ENCODE results near the gene FBL. TPM values are rescaled to one million over a fixed set of nuclear protein-coding genes. Genes with fewer than 3 reads are reported as not detected.

Gene FBL
- total RNA-seq: 157 and 234 TPM in 2 replicates

GRCh38 chr19:39845933-39846677, at the start of gene FBL:
TSS of gene FBL (minus strand) at chr19:39846379. CDS start at chr19:39846300, 79 bp downstream.

GRCh38 chr19:39833464-39834286, 12.5 kb downstream of the FBL start, which contains the start of gene DYRK1B:
TSS of gene DYRK1B (minus strand) at chr19:39834162. CDS start at chr19:39831867, 2,295 bp downstream.

Other genes starting within 250 kb of the FBL start
- not detected in 2 replicates for gene LGALS13, start 243.9 kb downstream of the FBL start, total RNA-seq
- not detected in 2 replicates for gene LGALS16, start 190.5 kb downstream of the FBL start, total RNA-seq
- not detected in 2 replicates for gene LGALS14, start 141.9 kb downstream of the FBL start, total RNA-seq
- not detected in 2 replicates for gene CLC, start 108.3 kb downstream of the FBL start, total RNA-seq
- not detected in 2 replicates for gene LEUTX, start 67.5 kb downstream of the FBL start, total RNA-seq
- gene DYRK1B, start 12.2 kb downstream of the FBL start, total RNA-seq: 7.7 and 9.3 TPM in 2 replicates
- gene FCGBP, start 88.3 kb upstream of the FBL start, total RNA-seq: 0.14 and 0.65 TPM in 2 replicates
- 90.0 and 92.2 TPM in 2 replicates for gene PSMC4, start 124.8 kb upstream of the FBL start, total RNA-seq
- 6.0 and 11.2 TPM in 2 replicates for gene ZNF546, start 150.7 kb upstream of the FBL start, total RNA-seq
- 13.7 and 15.4 TPM in 2 replicates for gene ZNF780B, start 209.9 kb upstream of the FBL start, total RNA-seq
- 13.4 and 15.3 TPM in 2 replicates for gene ZNF780A, start 244.6 kb upstream of the FBL start, total RNA-seq